ENCODE measurements around the gene CGN. TPM values are rescaled to one million over a fixed set of nuclear protein-coding genes. Genes with fewer than 3 reads are reported as not detected.

Gene CGN
- total RNA-seq, 1 experiment from 2014 or later: 147 TPM

DNA sequence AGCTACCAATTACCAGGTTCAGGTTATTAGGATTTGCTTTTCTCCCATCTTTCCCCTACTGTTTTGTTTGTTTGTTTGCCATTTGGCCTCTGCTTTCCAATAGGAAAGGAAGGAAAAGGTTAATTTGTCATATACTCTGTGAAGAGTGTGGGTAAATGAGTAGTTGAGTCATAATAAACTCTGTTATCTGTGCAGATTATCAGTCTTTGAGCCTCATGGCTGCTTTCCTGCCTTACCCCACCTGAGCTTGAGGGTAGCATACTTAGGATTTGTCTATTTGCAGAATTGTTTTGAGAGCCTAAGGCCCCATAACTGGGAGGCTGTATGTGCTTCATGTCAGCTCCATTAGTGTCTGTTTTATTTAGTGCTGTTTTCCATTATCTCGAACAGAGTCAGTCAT lies 67.8 kb downstream of the CGN start:
- TF ChIP-seq, protein P1, sequence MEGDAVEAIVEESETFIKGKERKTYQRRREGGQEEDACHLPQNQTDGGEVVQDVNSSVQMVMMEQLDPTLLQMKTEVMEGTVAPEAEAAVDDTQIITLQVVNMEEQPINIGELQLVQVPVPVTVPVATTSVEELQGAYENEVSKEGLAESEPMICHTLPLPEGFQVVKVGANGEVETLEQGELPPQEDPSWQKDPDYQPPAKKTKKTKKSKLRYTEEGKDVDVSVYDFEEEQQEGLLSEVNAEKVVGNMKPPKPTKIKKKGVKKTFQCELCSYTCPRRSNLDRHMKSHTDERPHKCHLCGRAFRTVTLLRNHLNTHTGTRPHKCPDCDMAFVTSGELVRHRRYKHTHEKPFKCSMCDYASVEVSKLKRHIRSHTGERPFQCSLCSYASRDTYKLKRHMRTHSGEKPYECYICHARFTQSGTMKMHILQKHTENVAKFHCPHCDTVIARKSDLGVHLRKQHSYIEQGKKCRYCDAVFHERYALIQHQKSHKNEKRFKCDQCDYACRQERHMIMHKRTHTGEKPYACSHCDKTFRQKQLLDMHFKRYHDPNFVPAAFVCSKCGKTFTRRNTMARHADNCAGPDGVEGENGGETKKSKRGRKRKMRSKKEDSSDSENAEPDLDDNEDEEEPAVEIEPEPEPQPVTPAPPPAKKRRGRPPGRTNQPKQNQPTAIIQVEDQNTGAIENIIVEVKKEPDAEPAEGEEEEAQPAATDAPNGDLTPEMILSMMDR (IDR thresholded peaks at IDR 0.05; ENCODE audit: insufficient read depth in 1 of 2, low read depth in 1 of 2, low read length in 1 of 2, severe bottlenecking in 1 of 2, unreplicated experiment in 1 of 2): no peak
- no peak overlapping the region for H3K27ac Mint-ChIP-seq (ENCODE audit: unreplicated experiment)
- no TSS peak for BruUV-seq (replicated peaks)
- ChIA-PET CTCF (no interaction called here), POLR2A (no interaction called here)
- Histone ChIP-seq H3K27me3 (replicated peaks; ENCODE audit: control insufficient read depth, insufficient read depth, low read length) (no peaks in the 10 kb centered on the region), H3K4me3 (ENCODE audit: low read depth, low read length) (no peak overlapping the region), H3K9me3 (no peaks in the 10 kb centered on the region), H3K4me1 (no peaks in the 10 kb centered on the region), H3K36me3 (ENCODE audit: control insufficient read depth, insufficient read depth, low read length) (peaks cover 6% of the 10 kb centered on the region)
- peaks cover 11% of the 10 kb centered on the region for H3K4me1 Mint-ChIP-seq (ENCODE audit: low read depth, unreplicated experiment)
- intact Hi-C loops (cut with micrococcal nuclease; ENCODE audit: unreplicated experiment): no loop called here
- H3K27me3 Mint-ChIP-seq (ENCODE audit: insufficient read depth, unreplicated experiment): no peaks in the 10 kb centered on the region
- H3K9me3 Mint-ChIP-seq (ENCODE audit: unreplicated experiment): no peaks in the 10 kb centered on the region
- H3K36me3 Mint-ChIP-seq (ENCODE audit: insufficient read depth, unreplicated experiment): peaks cover 93% of the 10 kb centered on the region
- no peak overlapping the region for H3K4me3 Mint-ChIP-seq (ENCODE audit: unreplicated experiment)
- DNase-seq: no peak

DNA sequence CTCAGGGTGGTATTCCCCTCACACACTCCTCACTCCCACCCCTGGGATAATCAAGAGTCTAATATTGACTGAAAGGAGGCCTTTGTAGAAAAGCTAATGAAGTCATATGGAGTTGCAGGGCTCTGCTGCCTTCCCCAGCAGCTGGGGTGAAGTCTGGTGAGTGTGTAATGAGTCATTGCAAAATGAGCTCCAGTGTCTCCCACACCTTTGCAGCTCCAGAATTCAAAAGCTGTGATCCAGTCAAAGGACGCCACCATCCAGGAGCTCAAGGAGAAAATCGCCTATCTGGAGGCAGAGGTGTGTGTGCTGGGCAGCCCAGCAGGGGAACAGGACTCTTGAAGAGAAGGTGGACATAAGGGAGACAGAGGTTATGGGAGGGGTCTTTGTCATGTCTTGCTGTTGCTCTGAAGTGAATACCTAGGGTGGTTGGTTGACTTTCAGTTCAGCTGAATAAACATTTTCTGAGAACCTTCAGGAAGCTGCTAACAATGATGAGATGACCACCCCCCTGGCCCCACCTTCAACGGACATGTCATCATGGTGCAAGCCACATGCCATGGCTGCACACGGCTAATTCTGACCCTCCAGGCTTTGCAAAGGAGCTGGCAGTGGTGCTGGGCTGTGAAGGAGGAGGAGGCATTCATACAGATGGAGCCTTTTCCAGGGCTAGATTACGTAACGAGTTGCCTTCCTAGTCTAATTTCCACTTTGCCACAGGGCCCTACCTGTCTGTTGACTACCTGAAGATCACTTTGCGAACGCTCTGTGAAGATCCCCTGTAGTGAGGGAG lies 68.4 kb downstream of the CGN start:
- Histone ChIP-seq H3K9me3 (no peaks in the 10 kb centered on the region), H3K27me3 (replicated peaks; ENCODE audit: control insufficient read depth, insufficient read depth, low read length) (no peaks in the 10 kb centered on the region), H3K4me1 (no peaks in the 10 kb centered on the region; the same call in 1 of the 2 replicates), H3K4me3 (ENCODE audit: low read depth, low read length) (no peak overlapping the region), H3K36me3 (ENCODE audit: control insufficient read depth, insufficient read depth, low read length) (peaks cover 3% of the 10 kb centered on the region)
- Mint-ChIP-seq H3K9me3 (ENCODE audit: unreplicated experiment) (no peaks in the 10 kb centered on the region), H3K4me3 (ENCODE audit: unreplicated experiment) (no peak overlapping the region), H3K36me3 (ENCODE audit: insufficient read depth, unreplicated experiment) (peaks cover 92% of the 10 kb centered on the region), H3K27me3 (ENCODE audit: insufficient read depth, unreplicated experiment) (no peaks in the 10 kb centered on the region), H3K4me1 (ENCODE audit: low read depth, unreplicated experiment) (peaks cover 18% of the 10 kb centered on the region), H3K27ac (ENCODE audit: unreplicated experiment) (no peak overlapping the region)
- ChIA-PET CTCF (no interaction called here), POLR2A (no interaction called here)
- TF ChIP-seq, protein P1 (IDR thresholded peaks at IDR 0.05; ENCODE audit: insufficient read depth in 1 of 2, low read depth in 1 of 2, low read length in 1 of 2, severe bottlenecking in 1 of 2, unreplicated experiment in 1 of 2): no peak
- no peak for DNase-seq
- no TSS peak for BruUV-seq (replicated peaks)
- intact Hi-C loops (cut with micrococcal nuclease; ENCODE audit: unreplicated experiment): no loop called here

DNA sequence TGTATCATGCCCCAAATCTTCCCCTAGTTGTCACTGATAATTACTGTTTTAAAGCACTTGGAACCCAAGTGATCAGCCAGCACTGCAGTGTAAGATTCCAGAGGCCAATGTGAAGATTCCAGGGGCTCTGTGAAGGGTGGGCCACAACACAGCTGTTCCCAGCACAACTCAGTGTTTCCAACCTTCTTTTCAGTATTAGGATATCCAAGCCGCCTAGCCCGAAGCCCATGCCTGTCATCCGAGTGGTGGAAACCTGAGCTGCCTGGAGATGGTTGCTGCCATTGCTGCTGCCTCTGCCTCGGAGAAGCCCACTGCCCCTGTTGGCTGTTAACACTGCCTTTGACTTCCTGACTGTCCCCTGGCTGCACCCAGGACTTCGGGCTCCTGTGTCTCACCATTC lies 70.3 kb downstream of the CGN start:
- BruUV-seq (replicated peaks): no TSS peak
- Mint-ChIP-seq H3K9me3 (ENCODE audit: unreplicated experiment) (no peaks in the 10 kb centered on the region), H3K4me1 (ENCODE audit: low read depth, unreplicated experiment) (peaks cover 29% of the 10 kb centered on the region), H3K27me3 (ENCODE audit: insufficient read depth, unreplicated experiment) (no peaks in the 10 kb centered on the region), H3K27ac (ENCODE audit: unreplicated experiment) (no peak overlapping the region), H3K4me3 (ENCODE audit: unreplicated experiment) (no peak overlapping the region), H3K36me3 (ENCODE audit: insufficient read depth, unreplicated experiment) (peaks cover 87% of the 10 kb centered on the region)
- Histone ChIP-seq H3K4me3 (ENCODE audit: low read depth, low read length) (no peak overlapping the region), H3K36me3 (ENCODE audit: control insufficient read depth, insufficient read depth, low read length) (peaks cover 1% of the 10 kb centered on the region), H3K4me1 (peaks cover 16% of the 10 kb centered on the region), H3K27me3 (replicated peaks; ENCODE audit: control insufficient read depth, insufficient read depth, low read length) (no peaks in the 10 kb centered on the region), H3K9me3 (no peaks in the 10 kb centered on the region)
- ChIA-PET CTCF (no interaction called here), POLR2A (no interaction called here)
- intact Hi-C loops (cut with micrococcal nuclease; ENCODE audit: unreplicated experiment): no loop called here
- TF ChIP-seq, protein P1 (IDR thresholded peaks at IDR 0.05; ENCODE audit: insufficient read depth in 1 of 2, low read depth in 1 of 2, low read length in 1 of 2, severe bottlenecking in 1 of 2, unreplicated experiment in 1 of 2): no peak
- no peak for DNase-seq

Data from Caco-2 (cell line).